Neural cell (in vitro differentiated cells): Measurements from ENCODE around the gene ASCL1. TPM values are rescaled to one million over a fixed set of nuclear protein-coding genes. Genes with fewer than 3 reads are reported as not detected.

Experiments used
- H2AFZ ChIP-seq: fragments of 200-600, 300-800 bp; sonication (generic), shearing (Covaris generic); 2 replicates; pipeline ENCODE4 v1.6.0; 2014; ENCODE audit warnings: low read depth, mild to moderate bottlenecking, antibody characterized with exemption, low read length, moderate library complexity
- H3F3A ChIP-seq: fragments of 200-600 bp; shearing (Covaris generic); 2 replicates; pipeline ENCODE4 v1.6.1; 2016; ENCODE audit warnings: mild to moderate bottlenecking, moderate library complexity, mixed read lengths, antibody characterized with exemption, low read length; ENCODE audit not compliant: insufficient read depth, poor library complexity, severe bottlenecking
- H3K27ac ChIP-seq: fragments of 200-600, 300-800 bp; sonication (generic), shearing (Covaris generic); 2 replicates; pipeline ENCODE4 v1.5.1; 2014; ENCODE audit warnings: mild to moderate bottlenecking, low read length, moderate library complexity
- H3K27me3 ChIP-seq: fragments of 300-800, 200-600 bp; sonication (generic), shearing (Covaris generic); 2 replicates; pipeline ENCODE4 v1.6.0; 2014; ENCODE audit warnings: mild to moderate bottlenecking, low read depth, low read length, moderate library complexity; ENCODE audit not compliant: insufficient read depth
- H3K36me3 ChIP-seq: fragments of 300-800, 200-600 bp; sonication (generic), shearing (Covaris generic); 2 replicates; pipeline ENCODE4 v1.5.1; 2014; ENCODE audit warnings: mild to moderate bottlenecking, antibody characterized with exemption, low read length, moderate library complexity; ENCODE audit not compliant: insufficient read depth
- H3K4me2 ChIP-seq: fragments of 300-800, 200-600 bp; sonication (generic), shearing (Covaris generic); 2 replicates; pipeline ENCODE4 v1.6.0; 2014; ENCODE audit warnings: mild to moderate bottlenecking, low read length
- H3K4me3 ChIP-seq: fragments of 300-800, 200-600 bp; sonication (generic), shearing (Covaris generic); 2 replicates; pipeline ENCODE4 v1.5.1; 2014; ENCODE audit warnings: mild to moderate bottlenecking, low read length, moderate library complexity
- H3K79me2 ChIP-seq: fragments of 200-600 bp; shearing (Covaris generic); replicated peaks from 2 replicates; pipeline ENCODE4 v1.6.0; 2014; ENCODE audit warnings: mild to moderate bottlenecking, low read length, moderate library complexity; ENCODE audit not compliant: insufficient read depth
- H3K9ac ChIP-seq: fragments of 300-800, 200-600 bp; sonication (generic), shearing (Covaris generic); 2 replicates; pipeline ENCODE4 v1.6.1; 2016; ENCODE audit warnings: mild to moderate bottlenecking, low read length, mixed read lengths
- H3K9me2 ChIP-seq: fragments of 200-600 bp; shearing (Covaris generic); 2 replicates; pipeline ENCODE4 v1.6.1; 2016; ENCODE audit warnings: mild to moderate bottlenecking, low read length, mixed read lengths; ENCODE audit not compliant: insufficient read depth
- H3K9me3 ChIP-seq: fragments of 200-600, 300-800 bp; sonication (generic), shearing (Covaris generic); 2 replicates; pipeline ENCODE4 v1.6.1; 2016; ENCODE audit warnings: mild to moderate bottlenecking, mixed run types, low read length, moderate library complexity, mixed read lengths
- H4K20me1 ChIP-seq: fragments of 200-600 bp; shearing (Covaris generic); 2 replicates; pipeline ENCODE4 v1.6.1; 2016; ENCODE audit warnings: mild to moderate bottlenecking, mixed run types; ENCODE audit not compliant: insufficient read depth
- CTCF ChIP-seq: fragments of 450-650 bp; IDR thresholded peaks from 2 replicates; pipeline ENCODE4 v1.5.1; 2014; ENCODE audit warnings: antibody characterized with exemption, mild to moderate bottlenecking, moderate library complexity; ENCODE audit not compliant: poor library complexity, severe bottlenecking
- EP300 ChIP-seq: fragments of 450-650 bp; conservative IDR thresholded peaks from 2 replicates; pipeline ENCODE4 v1.6.1; 2014; ENCODE audit warnings: antibody characterized with exemption, mild to moderate bottlenecking, moderate library complexity; ENCODE audit not compliant: poor library complexity, severe bottlenecking
- EZH2 ChIP-seq: fragments of 200-600, 300-800 bp; shearing (Covaris generic), sonication (generic); IDR thresholded peaks from 2 replicates; pipeline ENCODE4 v1.6.1; 2014; ENCODE audit warnings: antibody characterized with exemption, low read length, borderline replicate concordance, mild to moderate bottlenecking; ENCODE audit not compliant: insufficient read depth, poor library complexity, severe bottlenecking
- MXI1 ChIP-seq: fragments of 450-650 bp; conservative IDR thresholded peaks from 2 replicates; pipeline ENCODE4 v1.6.1; 2014; ENCODE audit warnings: antibody characterized with exemption, mild to moderate bottlenecking; ENCODE audit not compliant: poor library complexity, severe bottlenecking
- POLR2AphosphoS5 ChIP-seq: IDR thresholded peaks from 2 replicates; pipeline ENCODE4 v1.6.1; 2012
- RAD21 ChIP-seq: fragments of 450-650 bp; conservative IDR thresholded peaks from 2 replicates; pipeline ENCODE4 v1.6.1; 2014; ENCODE audit warnings: antibody characterized with exemption, mild to moderate bottlenecking, moderate library complexity
- REST ChIP-seq: IDR thresholded peaks from 2 replicates; pipeline ENCODE4 v1.6.1; 2012; ENCODE audit warnings: borderline replicate concordance
- SMC3 ChIP-seq: fragments of 450-650 bp; conservative IDR thresholded peaks from 2 replicates; pipeline ENCODE4 v1.6.1; 2014; ENCODE audit warnings: antibody characterized with exemption, mild to moderate bottlenecking, moderate library complexity; ENCODE audit not compliant: poor library complexity
- TAF1 ChIP-seq: IDR thresholded peaks from 2 replicates; pipeline ENCODE4 v1.6.1; 2012; ENCODE audit warnings: low read depth
- polyA plus RNA-seq: library from polyadenylated mRNA; depleted of rRNA; stranded (reverse); fragments of >200 nt; gene quantifications from 2 replicates; pipeline ENCODE4 v1.2.3, GENCODE V29; 2014

ASCL1 gene
- polyA plus RNA-seq, 1 donor from 2014 or later: 3.4 TPM

- no peak overlapping the region for H2AFZ ChIP-seq
- H3K9me3 ChIP-seq: no peaks in the 10 kb centered on the region
- H3K4me2 ChIP-seq: no peak overlapping the region
- TF ChIP-seq RAD21 (no peak), EP300 (no peak), EZH2 (no peak), TAF1 (no peak)
- H4K20me1 ChIP-seq: no peaks in the 10 kb centered on the region
- no peak overlapping the region for H3K9ac ChIP-seq
- H3F3A ChIP-seq: no peaks in the 10 kb centered on the region
- H3K79me2 ChIP-seq: no peaks in the 10 kb centered on the region
- no peaks in the 10 kb centered on the region for H3K27me3 ChIP-seq
- no peaks in the 10 kb centered on the region for H3K9me2 ChIP-seq
- H3K27ac ChIP-seq: no peak overlapping the region
- no peak overlapping the region for H3K4me3 ChIP-seq
- no peaks in the 10 kb centered on the region for H3K36me3 ChIP-seq
These were observed 18.4 kb upstream of the ASCL1 start for GRCh38 chr12:102939059-102939458.

- TF ChIP-seq MXI1 (no peak), EZH2 (no peak), RAD21 (no peak), CTCF (no peak), REST (no peak), TAF1 (no peak), POLR2AphosphoS5 (no peak), SMC3 (no peak), EP300 (no peak)
- Histone ChIP-seq H2AFZ (no peak overlapping the region), H3K9me3 (no peaks in the 10 kb centered on the region), H3K4me3 (no peak overlapping the region), H3K79me2 (no peaks in the 10 kb centered on the region), H3K27me3 (no peaks in the 10 kb centered on the region), H4K20me1 (no peaks in the 10 kb centered on the region), H3F3A (no peaks in the 10 kb centered on the region), H3K36me3 (no peaks in the 10 kb centered on the region), H3K9me2 (no peaks in the 10 kb centered on the region), H3K9ac (no peak overlapping the region), H3K4me2 (no peak overlapping the region), H3K27ac (no peak overlapping the region)
These were observed 17.7 kb upstream of the ASCL1 start for GRCh38 chr12:102939670-102940222.
